ENCODE data around the gene DTWD1. TPM values are rescaled to one million over a fixed set of nuclear protein-coding genes. Genes with fewer than 3 reads are reported as not detected.
"Not testable (repeated sequence)": the region's sequence is repeated elsewhere in the genome, so short reads cannot be mapped to it uniquely, and the experiment has no call there.

DTWD1 gene
- total RNA-seq, 5 donors from 2014 or later (not counting 1 experiment from before 2014, with no cell fraction given): 15.0 to 22.7 (median 19.6) TPM

- no CpG with 5 or more reads among the region's 2 CpGs for WGBS (ENCODE audit: insufficient coverage)
- no peak overlapping the region for H3K4me3 Mint-ChIP-seq
- no peaks in the 10 kb centered on the region for H3K27me3 ChIP-seq (replicated peaks in 1 of 2; ENCODE audit: control insufficient read depth in 2 of 2, extremely low read depth in 1 of 2, insufficient read depth in 2 of 2, low read length in 1 of 2)
- no peak for DNase-seq
- no peak for ATAC-seq (replicated peaks in 1 of 4)
- no peak overlapping the region for H3K4me3 ChIP-seq (ENCODE audit: control insufficient read depth in 1 of 2, extremely low read depth in 1 of 2, low read length in 1 of 2)
- no peaks in the 10 kb centered on the region for H3K36me3 ChIP-seq (ENCODE audit: control insufficient read depth in 2 of 2, extremely low read depth in 1 of 2, insufficient read depth in 1 of 2, low read length in 1 of 2)
- no peaks in the 10 kb centered on the region for H3K4me1 Mint-ChIP-seq
- CTCF ChIA-PET: no interaction called here
- no peaks in the 10 kb centered on the region for H3K36me3 Mint-ChIP-seq
- H3K9me3 Mint-ChIP-seq: no peaks in the 10 kb centered on the region
- no peak overlapping the region for H3K27ac Mint-ChIP-seq
- no peaks in the 10 kb centered on the region for H3K9me3 ChIP-seq
- POLR2A ChIA-PET: interaction anchor here in 1 of 2 donors (0.6 kb wide), 1 partner anchor 316 kb away, joined by 3 read pairs; no protein-coding TSS in a partner anchor
- H3K27ac ChIP-seq (ENCODE audit: low read length): no peak overlapping the region
- H3K27me3 Mint-ChIP-seq: peaks cover 0 to under 1% of the 10 kb centered on the region in 2 donors
- no peaks in the 10 kb centered on the region for H3K4me1 ChIP-seq (ENCODE audit: control insufficient read depth in 1 of 2, extremely low read depth in 1 of 2, insufficient read depth in 2 of 2, low read length in 2 of 2)
These were observed 75.6 kb downstream of the DTWD1 start for GRCh38 chr15:49696433-49696832.

- no peak overlapping the region for H3K4me3 ChIP-seq (ENCODE audit: control insufficient read depth in 1 of 2, extremely low read depth in 1 of 2, low read length in 1 of 2)
- POLR2A ChIA-PET: interaction anchor here in 1 of 2 donors (0.7 kb wide), 1 partner anchor 530 kb away, joined by 3 read pairs; no protein-coding TSS in a partner anchor
- no peaks in the 10 kb centered on the region for H3K4me1 Mint-ChIP-seq
- no peaks in the 10 kb centered on the region for H3K27me3 Mint-ChIP-seq
- no peak overlapping the region for H3K27ac ChIP-seq (ENCODE audit: low read length)
- CTCF ChIA-PET: no interaction called here
- WGBS (ENCODE audit: insufficient coverage): no CpG with 5 or more reads among the region's 1 CpG
- no peaks in the 10 kb centered on the region for H3K36me3 ChIP-seq (ENCODE audit: control insufficient read depth in 2 of 2, extremely low read depth in 1 of 2, insufficient read depth in 1 of 2, low read length in 1 of 2)
- no peaks in the 10 kb centered on the region for H3K9me3 ChIP-seq
- ATAC-seq (replicated peaks in 1 of 4): no peak
- no peaks in the 10 kb centered on the region for H3K9me3 Mint-ChIP-seq
- H3K27me3 ChIP-seq (replicated peaks in 1 of 2; ENCODE audit: control insufficient read depth in 2 of 2, extremely low read depth in 1 of 2, insufficient read depth in 2 of 2, low read length in 1 of 2): no peaks in the 10 kb centered on the region
- no peaks in the 10 kb centered on the region for H3K36me3 Mint-ChIP-seq
- H3K4me1 ChIP-seq (ENCODE audit: control insufficient read depth in 1 of 2, extremely low read depth in 1 of 2, insufficient read depth in 2 of 2, low read length in 2 of 2): no peaks in the 10 kb centered on the region
- DNase-seq: no peak
- H3K27ac Mint-ChIP-seq: no peak overlapping the region
- H3K4me3 Mint-ChIP-seq: no peak overlapping the region
These were observed 76.3 kb downstream of the DTWD1 start for GRCh38 chr15:49697121-49697520.

GRCh38 chr15:49702982-49703381, 82.1 kb downstream of the DTWD1 start:
- H3K36me3 Mint-ChIP-seq; ATAC-seq (replicated peaks in 1 of 4); H3K36me3 ChIP-seq (ENCODE audit: control insufficient read depth in 2 of 2, extremely low read depth in 1 of 2, insufficient read depth in 1 of 2, low read length in 1 of 2); H3K4me1 ChIP-seq (ENCODE audit: control insufficient read depth in 1 of 2, extremely low read depth in 1 of 2, insufficient read depth in 2 of 2, low read length in 2 of 2); H3K27me3 Mint-ChIP-seq; H3K4me3 ChIP-seq (ENCODE audit: control insufficient read depth in 1 of 2, extremely low read depth in 1 of 2, low read length in 1 of 2); H3K27me3 ChIP-seq (replicated peaks in 1 of 2; ENCODE audit: control insufficient read depth in 2 of 2, extremely low read depth in 1 of 2, insufficient read depth in 2 of 2, low read length in 1 of 2); H3K4me3 Mint-ChIP-seq; H3K4me1 Mint-ChIP-seq; DNase-seq; H3K9me3 ChIP-seq; H3K27ac ChIP-seq (ENCODE audit: low read length); H3K9me3 Mint-ChIP-seq; H3K27ac Mint-ChIP-seq; POLR2A ChIA-PET; CTCF ChIA-PET: not testable (repeated sequence)
- 96% methylated on average over 5 of the region's 12 CpGs for WGBS (ENCODE audit: insufficient coverage)

Other genes with a start within 250 kb of the DTWD1 start
- under 1 TPM in 3 of 5 donors, not detected in 2; 0.19 to 0.46 (median 0.20) TPM for gene FGF7, start 197.8 kb upstream of the DTWD1 start, total RNA-seq
- gene FAM227B, start 230 bp upstream of the DTWD1 start, total RNA-seq: 10 to 100 TPM in 1 of 5 donors, 1 to 10 TPM in 4; 4.7 to 11.2 (median 8.0) TPM

Data from T-cell (primary cell).